NCI-H1092 (cell line): ENCODE measurements around the gene IBA57.
"Not testable (repeated sequence)": the region's sequence is repeated elsewhere in the genome, so short reads cannot be mapped to it uniquely, and the experiment has no call there.

Experiments used
- DNase-seq: peaks from one replicate; lab custom pipeline; 2025; lab: John Stamatoyannopoulos, UW

Gene IBA57

DNA sequence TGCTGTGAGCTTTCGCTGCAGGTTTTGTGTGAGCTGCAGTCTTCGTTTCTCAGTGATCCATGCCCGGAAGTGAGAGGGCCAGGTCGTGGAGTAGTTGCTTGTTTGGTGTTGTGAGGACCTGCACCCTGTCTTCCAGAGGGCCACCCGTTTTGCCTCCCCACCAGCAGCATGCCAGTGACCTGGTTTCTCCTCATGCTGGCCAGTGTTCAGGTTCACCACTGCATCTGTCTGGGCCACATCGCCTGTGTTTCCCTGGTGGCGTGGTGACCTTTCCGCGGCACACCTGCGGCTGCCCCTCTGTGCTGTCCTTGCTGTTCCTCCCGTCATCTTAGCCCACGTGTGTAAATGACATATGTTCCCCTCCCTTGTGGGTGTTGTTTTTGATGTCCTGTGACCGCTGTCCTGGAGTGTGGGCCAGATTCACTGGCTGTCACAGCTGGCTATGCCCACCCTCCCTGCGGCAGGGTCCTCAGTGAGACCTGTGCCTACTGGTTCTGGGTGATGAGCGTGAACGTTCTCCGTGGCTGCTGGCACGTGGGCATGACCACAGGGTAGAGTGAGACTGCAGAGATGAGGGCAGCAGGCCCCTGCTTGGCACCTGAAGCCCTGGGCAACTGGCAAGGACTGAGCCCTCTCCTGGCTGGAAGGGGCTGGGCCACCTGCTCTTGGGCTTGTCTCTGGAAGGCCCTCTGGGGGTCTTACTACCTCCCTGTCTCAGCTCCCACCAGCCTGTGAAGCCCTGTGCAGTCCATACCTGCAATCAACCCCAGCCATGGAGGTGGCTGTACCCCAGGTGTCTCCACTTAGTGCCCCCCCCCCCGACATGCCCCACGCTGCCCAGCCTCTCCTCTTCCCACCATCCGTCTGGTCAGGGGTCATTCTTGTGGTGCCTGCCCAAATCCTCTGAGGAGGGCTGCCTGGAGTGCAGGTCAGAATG, 7.3 kb downstream of the IBA57 start:
- no peak for DNase-seq

DNA sequence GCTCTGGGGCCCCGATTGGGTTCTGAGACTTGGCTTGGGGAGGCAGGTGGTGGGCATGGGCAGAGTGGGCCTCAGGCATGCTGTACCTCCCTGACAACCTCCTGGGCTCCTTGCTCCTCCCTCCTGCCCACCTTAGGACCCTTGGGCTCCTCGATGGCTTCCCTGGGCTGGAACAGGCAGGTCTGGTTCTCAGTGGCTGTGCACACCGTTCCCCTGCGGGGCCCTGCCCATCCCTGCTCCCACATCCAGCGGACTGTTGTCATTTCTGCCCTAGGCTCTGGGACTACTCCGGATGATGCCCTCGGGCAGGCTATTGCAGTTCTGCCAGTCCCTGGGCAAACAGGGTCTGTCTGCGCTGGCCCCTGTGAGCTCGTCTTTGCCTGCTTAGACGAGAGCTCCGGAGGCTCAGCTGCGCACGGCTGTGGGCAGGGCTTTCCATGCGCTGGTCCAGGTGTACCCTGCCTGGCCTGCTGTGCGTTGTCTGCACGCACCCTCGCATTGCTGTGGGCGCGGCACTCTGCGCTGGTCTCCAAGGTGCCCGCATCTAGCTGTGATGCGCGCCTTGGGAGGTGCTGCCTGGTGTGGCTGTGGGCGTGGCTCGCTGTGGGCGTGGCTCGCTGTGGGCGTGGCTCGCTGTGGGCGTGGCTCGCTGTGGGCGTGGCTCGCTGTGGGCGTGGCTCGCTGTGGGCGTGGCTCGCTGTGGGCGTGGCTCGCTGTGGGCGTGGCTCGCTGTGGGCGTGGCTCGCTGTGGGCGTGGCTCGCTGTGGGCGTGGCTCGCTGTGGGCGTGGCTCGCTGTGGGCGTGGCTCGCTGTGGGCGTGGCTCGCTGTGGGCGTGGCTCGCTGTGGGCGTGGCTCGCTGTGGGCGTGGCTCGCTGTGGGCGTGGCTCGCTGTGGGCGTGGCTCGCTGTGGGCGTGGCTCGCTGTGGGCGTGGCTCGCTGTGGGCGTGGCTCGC, 8.2 kb downstream of the IBA57 start:
- DNase-seq = not testable (repeated sequence)

GRCh38 chr1:228174482-228175315, 9.1 kb downstream of the IBA57 start:
- DNase-seq = no peak

- DNase-seq = no peak
Measured at GRCh38 chr1:228175316-228176023, 9.9 kb downstream of the IBA57 start.

- no peak for DNase-seq
Measured at GRCh38 chr1:228176024-228176395, 10.4 kb downstream of the IBA57 start.

- DNase-seq = no peak
Measured at GRCh38 chr1:228176461-228177182, 11.0 kb downstream of the IBA57 start.

- DNase-seq = no peak
Measured at GRCh38 chr1:228177183-228177475, 11.5 kb downstream of the IBA57 start.

DNA sequence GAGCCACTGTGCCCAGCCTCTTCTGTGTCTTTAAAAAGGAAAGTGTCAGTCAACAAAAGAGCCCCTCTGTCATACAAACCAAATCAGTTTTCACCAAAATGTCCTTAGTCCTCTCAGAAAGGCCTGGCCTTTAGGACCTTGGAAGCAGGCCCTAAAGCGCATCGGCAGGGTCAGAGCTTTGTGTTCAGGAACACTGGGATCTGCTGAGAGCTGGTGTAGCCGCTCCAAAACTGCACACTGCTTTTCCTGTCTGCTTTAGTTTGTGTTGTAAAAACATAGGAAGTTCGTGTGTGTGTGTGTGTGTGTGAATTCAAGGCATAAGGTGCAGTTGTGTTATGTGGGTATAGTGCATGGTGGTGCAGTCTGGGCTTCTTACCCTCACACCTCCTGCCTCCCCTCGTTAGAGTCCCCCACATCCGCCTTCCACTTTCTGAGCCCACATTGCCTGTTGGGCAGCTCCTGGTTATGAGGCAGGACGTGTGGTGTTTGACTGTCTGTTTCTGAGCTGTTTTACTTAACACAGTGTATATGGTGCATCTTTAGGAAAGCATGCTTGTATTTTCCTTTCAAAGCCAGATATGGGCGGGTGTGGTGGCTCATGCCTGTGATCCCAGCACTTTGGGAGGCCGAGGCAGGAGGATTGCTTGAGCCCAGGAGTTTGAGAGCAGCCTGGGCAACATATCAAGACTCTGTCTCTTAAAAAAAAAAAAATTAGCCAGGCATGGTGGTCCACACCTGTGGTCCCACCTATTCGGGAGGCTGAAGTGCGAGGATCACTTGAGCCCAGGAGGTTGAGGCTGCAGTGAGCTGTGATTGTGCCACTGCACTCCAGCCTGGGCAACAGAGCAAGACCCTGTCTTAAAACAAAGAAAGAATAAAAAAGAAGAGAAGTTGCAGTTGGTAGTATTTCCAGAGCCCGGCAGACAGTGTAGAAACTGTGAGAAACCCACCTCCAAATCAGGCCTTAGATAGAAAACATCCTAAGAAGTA, 12.4 kb downstream of the IBA57 start:
- no peak for DNase-seq

DNA sequence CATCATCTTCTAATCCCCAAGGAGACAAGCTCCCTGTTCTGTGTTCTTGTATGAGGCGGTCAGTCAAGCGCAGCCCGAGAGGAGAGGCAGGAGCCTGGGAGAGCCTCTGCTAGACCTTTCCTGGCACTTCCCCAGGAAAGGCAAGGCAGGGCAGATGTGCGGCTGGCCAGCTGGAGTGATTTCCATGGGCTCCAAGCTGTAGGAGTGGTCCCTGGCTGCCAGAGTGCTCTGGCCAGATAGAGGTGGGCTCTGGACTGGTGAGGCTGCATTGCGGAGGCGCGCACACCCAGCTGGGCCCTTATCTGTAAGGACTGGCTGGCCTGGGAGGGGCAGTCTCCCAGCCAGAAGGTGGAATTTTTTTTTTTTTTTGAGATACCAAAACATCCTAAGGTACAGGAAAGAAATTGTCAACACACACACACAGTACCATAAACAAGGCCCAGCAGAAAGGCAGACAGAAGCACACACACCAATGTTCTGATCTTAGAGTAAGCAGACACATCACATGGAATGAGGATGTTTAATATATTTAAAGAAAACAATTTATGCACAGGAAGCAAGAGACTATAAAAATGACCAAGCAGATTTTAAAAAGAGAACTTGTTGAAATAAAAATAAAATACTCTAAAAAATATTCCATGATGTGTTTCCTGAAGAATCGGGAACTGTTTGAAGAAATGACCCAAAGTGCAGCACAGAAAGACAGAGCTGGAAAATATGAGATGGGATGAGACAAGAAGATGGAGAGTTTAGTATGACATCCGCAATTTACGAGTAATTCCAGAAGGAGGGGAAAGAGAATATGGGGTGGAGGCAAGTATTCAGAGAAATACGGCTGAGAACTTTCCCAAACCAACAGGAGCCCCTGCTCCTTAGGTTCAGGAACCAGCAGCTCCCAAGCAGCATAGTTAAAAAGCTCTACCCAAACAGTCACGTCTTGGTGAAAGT, 13.4 kb downstream of the IBA57 start:
- DNase-seq = no peak

- no peak for DNase-seq
Measured at GRCh38 chr1:228180271-228180958, 14.8 kb downstream of the IBA57 start.

DNA sequence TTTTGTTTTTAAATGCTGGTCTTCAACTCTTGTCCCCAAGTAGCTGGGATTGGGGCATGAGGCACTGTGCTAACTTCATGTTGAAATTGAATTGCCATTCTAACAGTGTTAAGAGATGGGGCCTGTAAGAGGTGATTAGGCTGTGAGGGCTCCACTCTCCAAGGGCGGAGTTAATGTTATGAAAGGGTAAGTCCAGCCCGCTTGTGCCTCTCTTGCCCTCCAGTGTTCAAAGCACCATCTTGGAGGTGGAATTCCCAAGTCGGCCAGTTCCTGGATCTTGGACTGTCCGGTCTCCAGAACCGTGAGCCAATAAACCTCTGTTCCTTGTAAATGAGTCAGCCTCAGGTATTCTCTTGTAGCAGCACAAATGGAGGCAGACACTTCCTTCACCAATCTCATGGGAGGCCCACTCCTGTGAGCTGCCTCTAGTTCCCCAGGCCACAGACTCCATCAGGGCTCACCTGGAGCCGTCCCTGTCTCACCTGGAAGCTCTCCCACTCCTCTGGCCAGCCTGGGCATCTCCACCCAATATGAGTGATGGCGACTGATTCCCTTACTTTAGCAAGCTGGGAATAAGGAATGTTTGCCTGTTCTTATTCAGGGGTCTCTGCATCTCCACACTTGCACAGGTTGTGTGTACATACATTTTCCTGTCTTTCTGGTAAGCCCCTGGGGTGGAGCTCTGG, 15.5 kb downstream of the IBA57 start:
- no peak for DNase-seq

DNA sequence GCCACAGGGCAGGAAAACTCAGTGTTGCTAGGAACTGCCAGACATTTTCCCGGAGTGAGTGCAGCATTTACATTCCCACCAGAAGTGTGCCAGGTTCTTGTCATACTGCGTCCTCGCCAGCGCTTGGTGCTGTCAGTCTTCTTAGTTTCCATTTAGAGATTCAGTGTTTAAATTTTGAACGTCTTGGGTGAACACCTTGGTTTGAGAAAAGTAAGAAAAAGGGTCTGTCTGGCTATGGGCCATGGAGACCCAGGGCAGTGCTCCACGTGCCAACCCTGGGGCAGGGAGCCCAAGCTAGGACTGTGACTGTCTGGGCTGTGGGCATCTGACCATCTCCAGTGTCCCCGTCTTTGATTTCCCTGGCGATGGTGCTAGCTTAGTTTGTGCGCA, 16.0 kb downstream of the IBA57 start:
- no peak for DNase-seq

GRCh38 chr1:228182296-228183030, 16.9 kb downstream of the IBA57 start:
- DNase-seq = no peak

DNA sequence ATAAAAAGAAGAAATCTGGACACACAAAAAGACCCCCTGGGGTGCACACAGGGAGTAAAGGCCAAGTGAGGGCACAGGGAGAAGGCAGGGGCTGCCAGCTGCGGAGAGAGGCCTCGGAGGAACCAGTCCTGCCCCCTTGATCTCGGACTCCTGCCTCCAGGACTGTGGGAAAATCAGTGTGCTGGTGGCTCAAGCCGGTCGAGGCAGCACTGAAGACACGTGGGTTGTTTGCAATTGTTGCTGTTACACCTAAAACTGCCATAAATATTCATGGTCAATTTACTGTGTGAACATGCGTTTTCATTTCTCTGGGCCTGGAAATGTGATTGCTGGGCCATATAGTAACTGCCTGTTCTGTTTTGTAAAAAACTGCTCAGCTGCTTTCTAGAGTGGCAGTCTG, 18.5 kb downstream of the IBA57 start:
- DNase-seq = no peak

DNA sequence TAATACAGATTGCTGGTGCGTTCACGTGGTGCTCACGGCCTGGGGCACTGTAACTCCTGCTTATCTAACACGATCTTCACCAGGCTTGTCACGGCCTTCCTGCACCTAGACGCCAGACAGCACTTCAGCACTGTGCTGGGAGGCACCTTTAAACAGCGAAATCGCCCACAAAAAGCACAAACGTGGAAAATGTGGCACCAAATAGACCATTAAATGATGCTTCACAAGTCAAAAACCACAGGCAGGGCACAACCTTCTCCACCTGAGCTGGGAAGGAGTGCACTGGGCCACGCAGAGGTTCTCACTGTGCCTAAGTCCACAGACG, 20.0 kb downstream of the IBA57 start:
- no peak for DNase-seq

DNA sequence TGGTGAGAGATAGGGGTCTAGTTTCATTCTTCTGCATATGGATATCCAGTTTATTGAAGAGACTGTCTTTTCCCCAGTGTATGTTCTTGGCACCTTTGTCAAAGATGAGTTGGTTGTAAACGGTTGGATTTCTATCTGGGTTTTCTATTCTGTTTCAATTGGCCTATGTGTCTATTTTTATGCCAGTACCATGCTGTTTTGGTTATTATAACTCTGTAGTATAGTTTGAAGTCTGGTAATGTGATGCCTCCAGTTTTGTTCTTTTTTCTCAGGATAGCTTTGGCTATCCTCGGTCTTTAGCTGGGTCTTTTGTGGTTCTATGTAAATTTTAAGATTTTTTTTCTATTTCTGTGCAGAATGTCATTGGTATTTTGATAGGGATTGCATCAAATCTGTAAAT, 22.6 kb downstream of the IBA57 start:
- DNase-seq = not testable (repeated sequence)

GRCh38 chr1:228190182-228190581, 24.6 kb downstream of the IBA57 start:
- no peak for DNase-seq
